Colonic mucosa (tissue), 4 donors: ENCODE measurements around the gene TRIM15. TPM values are rescaled to one million over a fixed set of nuclear protein-coding genes. Genes with fewer than 3 reads are reported as not detected.
"Not testable (repeated sequence)": the region's sequence is repeated elsewhere in the genome, so short reads cannot be mapped to it uniquely, and the experiment has no call there.

Source experiments
- DNase-seq: peaks from one replicate; pipeline ENCODE4 v3.0.0-alpha.2; 2020
- H3K27ac ChIP-seq: fragments of 200-600 bp; one replicate; pipeline ENCODE4 v1.8.0; 2021
- H3K27me3 ChIP-seq: fragments of 200-600 bp; one replicate; pipeline ENCODE4 v1.8.0; 2021
- H3K36me3 ChIP-seq: fragments of 200-600 bp; one replicate; pipeline ENCODE4 v1.8.0; 2021
- H3K4me1 ChIP-seq: fragments of 200-600 bp; one replicate; pipeline ENCODE4 v1.8.0; 2021; ENCODE audit warnings: mild to moderate bottlenecking
- H3K4me3 ChIP-seq: fragments of 200-600 bp; one replicate; pipeline ENCODE4 v1.8.0; 2021
- H3K9ac ChIP-seq, 2 donors: one replicate each; pipeline ENCODE4 v1.7.0; 2013; ENCODE audit warnings: control low read depth in 2 of 2, low read depth in 2 of 2, low read length in 2 of 2
- H3K9me3 ChIP-seq: fragments of 200-600 bp; one replicate; pipeline ENCODE4 v1.8.0; 2021
- intact Hi-C: fragments of 100-400 bp; cut with DNase I; formaldehyde crosslinking; loops from one replicate; pipeline ENCODE4 v1.14.1; 2022
- total RNA-seq, 2 donors: library from RNA; stranded (reverse); fragmentation: NEBNext Ultra II Directional in 1 of 2; extraction: Animal tissue kit (Norgen Biotek cat#: 25700) in 1 of 2; gene quantifications; one replicate each; pipeline ENCODE4 v1.2.1, GENCODE V29; 2021
- TF ChIP-seq, protein P1 (sequence below): fragments of 200-600 bp; IDR thresholded peaks from one replicate; pipeline ENCODE4 v1.8.0; 2022; ENCODE audit warnings: antibody characterized with exemption, mild to moderate bottlenecking
- donor health status: healthy.
- donor health status: DM: no; HTN: no; CAD: no.
- donor health status: DM: no; HTN: no; CAD: no.

TRIM15 gene
- total RNA-seq, 2 donors from 2014 or later: 26.8 to 47.3 TPM

DNA sequence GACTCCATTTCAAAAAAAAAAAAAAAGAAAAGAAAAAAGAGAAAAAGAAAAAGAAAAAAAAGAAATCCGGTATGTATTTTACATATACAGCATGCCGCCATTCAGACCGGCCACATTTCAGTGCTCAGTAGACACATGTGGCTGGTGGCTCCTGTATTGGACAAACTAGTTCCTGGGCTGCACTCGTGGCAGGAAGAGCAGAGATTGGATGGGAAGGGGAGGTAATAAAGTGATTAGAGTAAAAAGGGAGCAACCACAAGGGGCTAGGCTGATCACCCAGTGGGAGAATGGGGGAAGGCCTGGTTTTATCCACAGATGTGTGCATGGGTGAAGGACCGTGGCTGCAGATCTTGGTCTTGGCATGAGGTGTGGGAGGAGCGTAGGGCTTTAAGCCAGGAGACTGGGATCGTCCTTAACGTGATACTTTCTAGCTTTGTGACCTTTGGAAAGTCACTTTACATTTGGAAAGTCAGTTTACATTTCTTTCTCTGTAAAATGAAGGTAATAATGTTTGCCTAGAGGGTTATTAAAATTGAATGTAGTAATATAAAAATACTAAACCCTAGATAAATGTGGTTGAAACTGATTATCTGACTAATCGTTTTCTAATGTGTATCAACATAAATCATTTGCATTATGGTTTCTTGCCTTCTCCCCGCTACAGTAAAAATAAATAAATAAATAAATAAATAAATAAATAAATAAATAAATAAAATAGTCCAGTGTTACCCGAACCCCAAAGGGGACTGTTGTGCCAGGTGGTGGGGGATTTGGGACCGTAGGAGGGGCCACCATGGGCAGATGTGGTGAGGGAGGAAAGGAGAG is 869 bp upstream of the TRIM15 start:
- intact Hi-C loops: no loop called here
- TF ChIP-seq, protein P1, sequence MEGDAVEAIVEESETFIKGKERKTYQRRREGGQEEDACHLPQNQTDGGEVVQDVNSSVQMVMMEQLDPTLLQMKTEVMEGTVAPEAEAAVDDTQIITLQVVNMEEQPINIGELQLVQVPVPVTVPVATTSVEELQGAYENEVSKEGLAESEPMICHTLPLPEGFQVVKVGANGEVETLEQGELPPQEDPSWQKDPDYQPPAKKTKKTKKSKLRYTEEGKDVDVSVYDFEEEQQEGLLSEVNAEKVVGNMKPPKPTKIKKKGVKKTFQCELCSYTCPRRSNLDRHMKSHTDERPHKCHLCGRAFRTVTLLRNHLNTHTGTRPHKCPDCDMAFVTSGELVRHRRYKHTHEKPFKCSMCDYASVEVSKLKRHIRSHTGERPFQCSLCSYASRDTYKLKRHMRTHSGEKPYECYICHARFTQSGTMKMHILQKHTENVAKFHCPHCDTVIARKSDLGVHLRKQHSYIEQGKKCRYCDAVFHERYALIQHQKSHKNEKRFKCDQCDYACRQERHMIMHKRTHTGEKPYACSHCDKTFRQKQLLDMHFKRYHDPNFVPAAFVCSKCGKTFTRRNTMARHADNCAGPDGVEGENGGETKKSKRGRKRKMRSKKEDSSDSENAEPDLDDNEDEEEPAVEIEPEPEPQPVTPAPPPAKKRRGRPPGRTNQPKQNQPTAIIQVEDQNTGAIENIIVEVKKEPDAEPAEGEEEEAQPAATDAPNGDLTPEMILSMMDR: no peak
- Histone ChIP-seq H3K9ac (peak overlapping the region in 1 of 2 donors; percentile 93), H3K4me3 (peak overlapping the region; percentile 50), H3K4me1 (no peaks in the 10 kb centered on the region), H3K27me3 (no peaks in the 10 kb centered on the region), H3K36me3 (no peaks in the 10 kb centered on the region), H3K27ac (peak overlapping the region; percentile 96), H3K9me3 (no peaks in the 10 kb centered on the region)
- peak; percentile 56 for DNase-seq

DNA sequence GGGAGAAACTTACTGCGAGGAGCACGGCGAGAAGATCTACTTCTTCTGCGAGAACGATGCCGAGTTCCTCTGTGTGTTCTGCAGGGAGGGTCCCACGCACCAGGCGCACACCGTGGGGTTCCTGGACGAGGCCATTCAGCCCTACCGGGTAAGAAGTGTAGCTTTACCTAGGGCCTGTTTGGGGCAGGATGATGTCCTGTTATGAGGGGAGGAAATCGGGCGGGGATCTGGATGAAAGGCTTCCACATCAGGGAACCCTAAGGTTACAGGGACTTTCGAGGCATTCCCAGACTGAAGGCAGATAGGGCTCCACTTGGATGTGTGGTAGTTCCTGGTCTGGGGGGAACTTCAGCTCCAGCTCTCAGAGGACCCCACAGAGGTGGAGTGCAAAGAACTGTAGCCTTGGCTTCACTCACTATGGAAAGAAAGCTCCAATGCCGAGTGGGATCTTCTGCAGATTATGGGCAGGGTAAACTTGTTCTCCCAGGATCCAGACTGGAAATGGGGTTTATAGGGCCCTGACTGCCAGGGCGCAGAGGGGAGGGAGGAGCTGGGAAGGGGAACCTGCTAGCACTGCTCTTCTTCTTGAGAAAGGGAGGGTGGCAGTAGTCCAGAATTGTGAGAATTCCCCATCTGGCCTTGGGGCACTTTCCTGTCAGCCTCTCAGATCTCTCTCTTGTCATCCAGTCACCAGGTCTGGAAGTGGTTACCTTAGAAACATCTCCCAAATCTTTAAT is 740 bp downstream of the TRIM15 start:
- H3K36me3 ChIP-seq: no peaks in the 10 kb centered on the region
- no peaks in the 10 kb centered on the region for H3K4me1 ChIP-seq
- DNase-seq: peak; percentile 44
- intact Hi-C loops: no loop called here
- peak overlapping the region; percentile 96 for H3K27ac ChIP-seq
- H3K4me3 ChIP-seq: peak overlapping the region; percentile 50
- TF ChIP-seq, protein P1: no peak
- H3K27me3 ChIP-seq: no peaks in the 10 kb centered on the region
- H3K9me3 ChIP-seq: no peaks in the 10 kb centered on the region
- H3K9ac ChIP-seq: peak overlapping the region; percentile 88 to 93

DNA sequence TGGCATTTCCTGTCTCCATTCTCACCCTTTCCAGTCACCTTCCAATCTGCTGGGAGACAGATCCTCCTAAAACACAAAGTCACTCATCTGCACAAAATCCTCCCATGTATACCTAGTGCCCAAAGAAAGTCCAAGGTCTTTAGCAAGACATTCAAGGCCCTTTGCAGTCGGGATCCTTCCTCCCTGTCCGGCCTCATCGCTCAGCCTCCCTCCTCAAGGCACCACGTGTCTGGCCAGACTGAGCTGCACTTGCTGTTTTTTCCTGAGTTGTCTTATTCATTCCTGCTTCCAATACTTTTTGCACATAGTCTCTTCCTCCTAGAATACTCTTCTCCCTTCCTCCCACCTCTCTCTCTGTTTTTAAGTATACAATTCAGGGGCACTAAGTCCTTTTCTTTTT is 1.4 kb downstream of the TRIM15 start:
- no peaks in the 10 kb centered on the region for H3K36me3 ChIP-seq
- peak overlapping the region; percentile 96 for H3K27ac ChIP-seq
- H3K4me1 ChIP-seq: no peaks in the 10 kb centered on the region
- H3K9me3 ChIP-seq: no peaks in the 10 kb centered on the region
- DNase-seq: no peak
- peak overlapping the region in 1 of 2 donors; percentile 93 for H3K9ac ChIP-seq
- intact Hi-C loops: loop anchor here (5.0 kb wide), 1 partner anchor 62 kb away; no protein-coding TSS in a partner anchor
- no peaks in the 10 kb centered on the region for H3K27me3 ChIP-seq
- H3K4me3 ChIP-seq: peak overlapping the region; percentile 50
- TF ChIP-seq, protein P1: no peak

DNA sequence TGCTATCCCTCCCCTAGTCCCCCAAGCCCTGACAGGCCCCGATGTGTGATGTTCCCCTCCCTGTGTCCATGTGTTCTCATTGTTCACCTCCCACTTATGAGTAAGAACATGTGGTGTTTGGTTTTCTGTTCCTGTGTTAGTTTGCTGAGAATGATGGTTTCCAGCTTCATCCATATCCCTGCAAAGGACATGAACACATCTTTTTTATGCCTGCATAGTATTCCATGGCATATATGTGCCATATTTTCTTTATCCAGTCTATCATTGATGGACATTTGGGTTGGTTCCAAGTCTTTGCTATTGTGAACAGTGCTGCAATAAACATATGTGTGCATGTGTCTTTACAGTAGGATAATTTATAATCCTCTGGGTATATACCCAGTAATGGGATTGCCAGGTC is 1.9 kb downstream of the TRIM15 start:
- not testable (repeated sequence) for DNase-seq, H3K27ac ChIP-seq, H3K27me3 ChIP-seq, H3K9me3 ChIP-seq, H3K9ac ChIP-seq, H3K36me3 ChIP-seq, H3K4me1 ChIP-seq
- H3K4me3 ChIP-seq: peak overlapping the region; percentile 50
- intact Hi-C loops: loop anchor here (5.0 kb wide), 1 partner anchor 63 kb away; no protein-coding TSS in a partner anchor

DNA sequence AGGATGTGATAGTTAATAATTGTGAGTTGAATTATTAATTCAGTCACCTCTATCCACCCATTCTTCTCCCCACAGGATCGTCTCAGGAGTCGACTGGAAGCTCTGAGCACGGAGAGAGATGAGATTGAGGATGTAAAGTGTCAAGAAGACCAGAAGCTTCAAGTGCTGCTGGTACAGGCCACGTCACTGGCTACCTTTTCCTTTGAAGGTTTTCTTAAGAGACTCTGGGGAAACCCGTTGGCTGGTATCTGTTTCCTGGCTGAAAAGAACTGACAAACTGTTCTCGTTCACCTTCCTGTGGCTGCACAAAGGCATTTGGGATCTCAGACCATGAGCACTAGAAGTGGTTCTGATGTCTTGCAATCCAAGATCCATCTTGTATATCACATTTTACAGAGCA is 3.8 kb downstream of the TRIM15 start:
- no peaks in the 10 kb centered on the region for H3K9me3 ChIP-seq
- no peak overlapping the region for H3K27ac ChIP-seq
- intact Hi-C loops: loop anchor here (5.0 kb wide), 1 partner anchor 65 kb away; no protein-coding TSS in a partner anchor
- H3K4me3 ChIP-seq: no peak overlapping the region
- TF ChIP-seq, protein P1: no peak
- H3K4me1 ChIP-seq: peaks cover 4% of the 10 kb centered on the region
- no peak for DNase-seq
- no peak overlapping the region for H3K9ac ChIP-seq
- peaks cover 5% of the 10 kb centered on the region for H3K27me3 ChIP-seq
- H3K36me3 ChIP-seq: no peaks in the 10 kb centered on the region
